Fibroblast of mammary gland (primary cell): ENCODE results near the gene NPSR1.

ENCODE experiments used
- DNase-seq: peaks from one replicate; pipeline ENCODE4 v3.0.0-alpha.2; 2010; ENCODE audit warnings: low read depth
- H3K4me3 ChIP-seq: 2 replicates; pipeline ENCODE4 v1.5.1; 2011; ENCODE audit warnings: low read depth, mild to moderate bottlenecking, low read length, moderate library complexity; ENCODE audit not compliant: control insufficient read depth
- CTCF ChIP-seq: conservative IDR thresholded peaks from 2 replicates; pipeline ENCODE4 v1.5.1; 2011; ENCODE audit warnings: low read depth, low read length, inconsistent platforms; ENCODE audit not compliant: control insufficient read depth, insufficient read depth

NPSR1 gene

GRCh38 chr7:34653787-34654186 is 4.2 kb upstream of the NPSR1 start:
- no peak for DNase-seq
- no peak for TF ChIP-seq CTCF

GRCh38 chr7:34655384-34655783 is 2.6 kb upstream of the NPSR1 start:
- no peak overlapping the region for H3K4me3 ChIP-seq
- no peak for TF ChIP-seq CTCF
- DNase-seq, result no peak

More at GRCh38 chr7:34653787-34654186, 4.2 kb upstream of the NPSR1 start:
- no peak overlapping the region for H3K4me3 ChIP-seq

GRCh38 chr7:34656041-34656440 is 2.0 kb upstream of the NPSR1 start:
- TF ChIP-seq CTCF, result no peak
- DNase-seq, result no peak
- no peak overlapping the region for H3K4me3 ChIP-seq

- no peak overlapping the region for H3K4me3 ChIP-seq
- DNase-seq, result no peak
- TF ChIP-seq CTCF, result no peak
These were observed 1.6 kb downstream of the NPSR1 start for GRCh38 chr7:34659472-34660075.

GRCh38 chr7:34662058-34662708 is 4.2 kb downstream of the NPSR1 start:
- no peak overlapping the region for H3K4me3 ChIP-seq
- DNase-seq, result no peak
- TF ChIP-seq CTCF, result no peak

- no peak for TF ChIP-seq CTCF
- DNase-seq, result no peak
- H3K4me3 ChIP-seq, result no peak overlapping the region
These were observed 6.7 kb downstream of the NPSR1 start for GRCh38 chr7:34664755-34665154.
